ENCODE data around the gene LYST.
"Not testable (repeated sequence)": the region's sequence is repeated elsewhere in the genome, so short reads cannot be mapped to it uniquely, and the experiment has no call there.

Gene LYST

DNA sequence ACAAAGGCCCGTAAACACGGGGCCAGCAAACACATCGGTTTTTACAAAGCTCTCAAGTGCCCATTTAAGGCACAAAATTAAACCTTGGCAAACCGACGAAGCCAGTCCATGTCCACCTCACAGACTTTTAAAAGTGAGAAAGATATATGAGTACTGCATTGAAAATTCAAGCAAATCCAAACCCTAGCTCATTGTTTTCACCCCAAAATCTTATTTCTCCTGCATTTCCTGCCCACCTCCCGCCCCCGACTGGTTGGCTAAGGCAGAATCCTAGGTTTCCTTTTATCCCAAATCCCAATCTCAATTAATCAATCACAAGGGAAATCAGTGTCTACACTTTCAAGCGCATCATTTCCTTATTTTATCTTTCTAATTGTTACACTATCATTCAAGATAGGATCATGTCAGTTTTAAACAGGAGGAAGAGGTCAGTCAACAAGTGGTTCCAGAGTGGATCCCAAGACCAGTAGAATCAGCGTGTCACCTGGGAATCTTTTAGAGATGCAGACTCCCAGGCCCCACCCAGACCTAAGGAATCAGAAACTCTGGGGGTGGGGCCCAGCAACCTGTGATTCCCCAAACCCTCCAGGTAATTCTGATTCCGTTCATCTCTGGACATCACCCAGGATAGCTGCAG lies 215.4 kb downstream of the LYST start:
- TF ChIP-seq, protein P1, sequence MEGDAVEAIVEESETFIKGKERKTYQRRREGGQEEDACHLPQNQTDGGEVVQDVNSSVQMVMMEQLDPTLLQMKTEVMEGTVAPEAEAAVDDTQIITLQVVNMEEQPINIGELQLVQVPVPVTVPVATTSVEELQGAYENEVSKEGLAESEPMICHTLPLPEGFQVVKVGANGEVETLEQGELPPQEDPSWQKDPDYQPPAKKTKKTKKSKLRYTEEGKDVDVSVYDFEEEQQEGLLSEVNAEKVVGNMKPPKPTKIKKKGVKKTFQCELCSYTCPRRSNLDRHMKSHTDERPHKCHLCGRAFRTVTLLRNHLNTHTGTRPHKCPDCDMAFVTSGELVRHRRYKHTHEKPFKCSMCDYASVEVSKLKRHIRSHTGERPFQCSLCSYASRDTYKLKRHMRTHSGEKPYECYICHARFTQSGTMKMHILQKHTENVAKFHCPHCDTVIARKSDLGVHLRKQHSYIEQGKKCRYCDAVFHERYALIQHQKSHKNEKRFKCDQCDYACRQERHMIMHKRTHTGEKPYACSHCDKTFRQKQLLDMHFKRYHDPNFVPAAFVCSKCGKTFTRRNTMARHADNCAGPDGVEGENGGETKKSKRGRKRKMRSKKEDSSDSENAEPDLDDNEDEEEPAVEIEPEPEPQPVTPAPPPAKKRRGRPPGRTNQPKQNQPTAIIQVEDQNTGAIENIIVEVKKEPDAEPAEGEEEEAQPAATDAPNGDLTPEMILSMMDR (conservative IDR thresholded peaks at IDR 0.05; ENCODE audit: low read length) = no peak
- no peak for DNase-seq (ENCODE audit: low read depth)
- H3K4me3 ChIP-seq (ENCODE audit: low read length) = no peak overlapping the region

- no peak for DNase-seq (ENCODE audit: low read depth)
Observed at GRCh38 chr1:235650341-235651169, 216.2 kb downstream of the LYST start.

DNA sequence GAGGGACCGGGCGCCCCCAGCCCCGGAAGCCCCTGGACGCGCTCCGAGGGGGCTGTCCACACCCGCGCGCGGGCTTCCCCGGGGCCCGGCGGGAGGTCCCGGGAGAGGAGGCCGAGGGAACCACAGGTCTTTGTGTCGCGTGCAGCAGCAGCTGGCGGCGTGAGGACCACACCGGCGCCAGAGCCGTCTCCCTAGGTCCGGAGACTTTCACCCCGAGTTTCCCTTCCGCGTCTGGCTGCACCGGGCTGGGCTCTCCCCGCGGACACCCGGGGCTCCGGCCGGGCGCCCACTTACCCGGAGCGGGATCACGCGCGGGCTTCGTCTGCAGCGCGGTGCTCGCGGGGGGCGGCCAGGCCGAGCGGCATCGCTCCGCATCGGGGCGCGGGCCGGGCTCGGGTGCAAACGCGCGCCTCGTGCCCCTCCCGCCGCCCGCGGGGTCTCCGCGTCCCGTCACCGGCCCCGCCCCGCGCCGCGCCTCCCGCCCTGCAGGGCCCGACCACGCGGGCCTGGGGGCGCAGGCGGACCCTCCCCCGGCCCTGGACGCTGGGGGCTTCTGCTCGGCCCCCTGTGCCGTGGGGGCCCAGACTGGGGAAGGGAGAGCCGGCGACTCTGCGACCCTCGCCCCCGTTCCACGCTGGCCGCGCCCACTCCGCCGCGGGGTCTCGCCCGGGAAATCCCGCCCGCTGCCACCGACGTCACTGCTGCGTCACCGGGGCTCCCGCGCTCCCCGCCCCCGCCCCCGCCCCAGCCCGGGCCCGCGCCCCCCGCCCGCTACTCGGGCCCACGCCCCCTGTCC lies 217.1 kb downstream of the LYST start, which contains the start of gene GNG4:
GNG4 (minus strand) TSS at position 417 of the 796 bp plus-strand sequence. CDS start 65,946 bp downstream, outside the sequence.
- peak within 1 kb of the TSS; percentile 40 for H3K4me3 ChIP-seq (ENCODE audit: low read length)
- DNase-seq (ENCODE audit: low read depth) = no peak
- TF ChIP-seq, protein P1 (conservative IDR thresholded peaks at IDR 0.05; ENCODE audit: low read length) = no peak

More at GRCh38 chr1:235650341-235651169, 216.2 kb downstream of the LYST start:
- peak overlapping the region; percentile 29 for H3K4me3 ChIP-seq (ENCODE audit: low read length)
- TF ChIP-seq, protein P1 (conservative IDR thresholded peaks at IDR 0.05; ENCODE audit: low read length) = no peak

DNA sequence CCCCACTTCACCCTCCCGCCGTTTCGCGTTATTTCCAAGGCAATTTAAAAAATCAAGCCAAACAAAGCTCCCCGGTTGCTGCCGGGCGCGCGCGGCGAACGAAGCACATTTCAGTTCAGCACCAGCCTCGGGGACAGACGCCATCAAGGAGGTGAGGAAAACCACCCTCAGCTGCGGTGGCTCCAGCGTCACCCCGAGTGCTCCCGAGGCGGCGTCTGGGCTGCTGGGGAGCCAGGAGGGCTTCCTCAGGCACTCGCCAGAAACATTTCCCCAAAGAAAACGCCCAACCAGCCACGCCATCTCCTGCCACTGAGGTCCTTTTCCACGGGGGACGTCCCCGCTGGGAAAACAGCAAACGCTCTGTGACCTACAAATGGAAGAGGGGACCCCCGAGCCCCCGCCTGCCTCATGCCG lies 217.7 kb downstream of the LYST start:
- TF ChIP-seq, protein P1 (conservative IDR thresholded peaks at IDR 0.05; ENCODE audit: low read length) = no peak
- DNase-seq (ENCODE audit: low read depth) = peak; percentile 52

DNA sequence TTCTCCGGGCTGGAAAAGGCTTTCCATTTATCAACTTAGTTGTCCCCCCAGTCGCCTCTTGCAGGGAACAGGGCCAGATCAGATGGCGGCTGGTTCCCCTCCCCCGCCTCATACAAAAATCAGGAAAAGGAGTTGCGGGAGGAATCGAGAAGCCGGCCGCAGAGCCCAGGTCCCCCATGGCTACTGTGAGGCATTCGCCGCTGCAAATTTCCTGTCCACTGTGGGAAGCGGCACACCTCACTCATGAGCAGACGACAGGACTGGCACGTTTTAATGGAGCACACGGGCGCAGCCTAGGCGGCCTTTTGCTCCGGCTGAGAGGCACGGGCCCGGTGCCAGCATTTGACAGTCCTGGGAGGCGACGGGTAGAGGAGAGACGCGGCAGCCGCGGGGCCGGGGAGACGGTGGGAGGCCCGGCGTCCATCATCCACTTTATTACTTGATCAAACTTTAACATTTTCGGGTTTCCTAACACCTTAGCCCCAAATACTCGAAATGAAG lies 218.2 kb downstream of the LYST start:
- DNase-seq (ENCODE audit: low read depth) = no peak
- TF ChIP-seq, protein P1 (conservative IDR thresholded peaks at IDR 0.05; ENCODE audit: low read length) = no peak

More for the DNA sequence above, 217.7 kb downstream of the LYST start:
- H3K4me3 ChIP-seq (ENCODE audit: low read length) = peak overlapping the region; percentile 40

DNA sequence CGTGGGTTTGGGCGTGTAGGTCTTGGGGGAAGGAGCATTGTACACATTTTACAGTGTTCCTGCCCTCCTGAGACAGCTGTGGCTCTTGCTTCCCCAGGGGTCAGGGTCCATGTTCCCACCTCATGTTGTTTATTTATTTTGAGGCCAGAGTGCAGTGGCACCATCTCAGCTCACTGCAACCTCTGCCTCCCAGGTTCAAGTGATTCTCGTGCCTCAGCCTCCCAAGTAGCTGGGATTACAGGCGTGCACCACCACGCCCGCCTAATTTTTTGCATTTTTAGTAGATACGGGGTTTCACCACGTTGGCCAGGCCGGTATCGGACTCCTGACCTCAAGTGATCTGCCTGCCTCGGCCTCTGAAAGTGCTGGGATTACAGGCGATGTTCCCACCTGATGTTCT lies 219.2 kb downstream of the LYST start:
- DNase-seq (ENCODE audit: low read depth); H3K4me3 ChIP-seq (ENCODE audit: low read length): not testable (repeated sequence)

More for the DNA sequence above, 218.2 kb downstream of the LYST start:
- no peak overlapping the region; the same call in 1 of the 2 replicates for H3K4me3 ChIP-seq (ENCODE audit: low read length)

GRCh38 chr1:235646463-235646862 lies 220.2 kb downstream of the LYST start:
- DNase-seq (ENCODE audit: low read depth) = no peak
- H3K4me3 ChIP-seq (ENCODE audit: low read length) = no peak overlapping the region
- TF ChIP-seq, protein P1 (conservative IDR thresholded peaks at IDR 0.05; ENCODE audit: low read length) = no peak

All from AG10803 (cell line).